HUES6 (cell line): ENCODE data around the gene GRID1.

Experiments used
- H3K27ac ChIP-seq: 2 replicates; pipeline ENCODE4 v1.7.0; 2013; ENCODE audit warnings: low read depth, mild to moderate bottlenecking, low read length, inconsistent platforms
- H3K27me3 ChIP-seq: 2 replicates; pipeline ENCODE4 v1.6.1; 2013; ENCODE audit warnings: low read length; ENCODE audit not compliant: control insufficient read depth, insufficient read depth
- H3K36me3 ChIP-seq: 2 replicates; pipeline ENCODE4 v1.6.1; 2013; ENCODE audit warnings: low read length; ENCODE audit not compliant: control insufficient read depth, insufficient read depth
- H3K4me1 ChIP-seq: 2 replicates; pipeline ENCODE4 v1.6.1; 2013; ENCODE audit warnings: low read length; ENCODE audit not compliant: control insufficient read depth, insufficient read depth
- H3K4me3 ChIP-seq: 2 replicates; pipeline ENCODE4 v1.5.1; 2013; ENCODE audit warnings: low read depth, low read length
- H3K9ac ChIP-seq: one replicate; pipeline ENCODE4 v1.6.1; 2013; ENCODE audit warnings: mild to moderate bottlenecking, low read length
- H3K9me3 ChIP-seq: 2 replicates; pipeline ENCODE4 v1.6.1; 2013; ENCODE audit warnings: low read depth, low read length; ENCODE audit not compliant: control insufficient read depth, insufficient read depth

The GRID1 gene

GRCh38 chr10:86152354-86152753 lies 214.2 kb downstream of the GRID1 start:
- Histone ChIP-seq H3K4me1 (no peaks in the 10 kb centered on the region), H3K27me3 (no peaks in the 10 kb centered on the region), H3K9me3 (no peaks in the 10 kb centered on the region), H3K4me3 (no peak overlapping the region), H3K9ac (no peak overlapping the region), H3K27ac (no peak overlapping the region), H3K36me3 (no peaks in the 10 kb centered on the region)

GRCh38 chr10:86151613-86152012 lies 215.0 kb downstream of the GRID1 start:
- no peak overlapping the region for H3K27ac ChIP-seq

GRCh38 chr10:86149257-86149656 lies 217.3 kb downstream of the GRID1 start:
- Histone ChIP-seq H3K9me3 (no peaks in the 10 kb centered on the region), H3K9ac (no peak overlapping the region), H3K4me1 (no peaks in the 10 kb centered on the region), H3K27me3 (no peaks in the 10 kb centered on the region), H3K36me3 (no peaks in the 10 kb centered on the region), H3K4me3 (no peak overlapping the region), H3K27ac (no peak overlapping the region)

More at GRCh38 chr10:86151613-86152012, 215.0 kb downstream of the GRID1 start:
- no peak overlapping the region for H3K4me3 ChIP-seq
- no peaks in the 10 kb centered on the region for H3K9me3 ChIP-seq
- no peaks in the 10 kb centered on the region for H3K4me1 ChIP-seq
- H3K36me3 ChIP-seq = no peaks in the 10 kb centered on the region
- no peaks in the 10 kb centered on the region for H3K27me3 ChIP-seq
- H3K9ac ChIP-seq = no peak overlapping the region

GRCh38 chr10:86148117-86148516 lies 218.5 kb downstream of the GRID1 start:
- Histone ChIP-seq H3K9me3 (no peaks in the 10 kb centered on the region), H3K27me3 (no peaks in the 10 kb centered on the region), H3K9ac (no peak overlapping the region), H3K4me1 (no peaks in the 10 kb centered on the region), H3K27ac (no peak overlapping the region), H3K4me3 (no peak overlapping the region), H3K36me3 (no peaks in the 10 kb centered on the region)

DNA sequence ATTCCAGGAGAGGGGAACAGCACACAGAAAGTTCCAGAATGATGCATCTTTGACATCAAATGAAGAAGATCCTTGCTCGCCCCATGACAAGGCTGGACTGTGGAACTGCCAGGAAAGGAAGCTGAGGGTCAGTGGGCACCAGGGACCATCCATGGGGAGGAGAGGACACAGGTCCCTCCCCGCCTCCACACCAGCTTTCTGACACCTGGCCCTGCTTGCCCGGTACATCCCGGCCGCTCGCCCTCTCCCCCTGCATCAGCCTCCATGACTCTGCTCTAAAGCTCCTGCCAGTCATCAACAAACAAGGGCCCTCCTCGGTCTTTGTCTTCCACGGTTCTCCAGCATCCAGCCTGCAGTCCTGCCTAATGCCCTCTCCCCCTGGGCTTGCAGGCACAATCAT lies 222.3 kb downstream of the GRID1 start:
- Histone ChIP-seq H3K4me1 (no peaks in the 10 kb centered on the region), H3K36me3 (no peaks in the 10 kb centered on the region), H3K27ac (no peak overlapping the region), H3K9me3 (no peaks in the 10 kb centered on the region), H3K4me3 (no peak overlapping the region), H3K27me3 (no peaks in the 10 kb centered on the region), H3K9ac (no peak overlapping the region)

GRCh38 chr10:86141896-86142295 lies 224.7 kb downstream of the GRID1 start:
- Histone ChIP-seq H3K9me3 (no peaks in the 10 kb centered on the region), H3K4me1 (0 out of 2 replicates have a peak, but pooled peaks cover 3% of the 10 kb centered on the region), H3K9ac (no peak overlapping the region), H3K36me3 (no peaks in the 10 kb centered on the region), H3K27me3 (no peaks in the 10 kb centered on the region), H3K27ac (no peak overlapping the region), H3K4me3 (no peak overlapping the region)

GRCh38 chr10:86139066-86139657 lies 227.4 kb downstream of the GRID1 start:
- Histone ChIP-seq H3K9me3 (no peaks in the 10 kb centered on the region), H3K4me1 (peaks cover 10% of the 10 kb centered on the region; the same call in 1 of the 2 replicates), H3K27ac (no peak overlapping the region), H3K4me3 (no peak overlapping the region), H3K27me3 (no peaks in the 10 kb centered on the region), H3K9ac (no peak overlapping the region), H3K36me3 (no peaks in the 10 kb centered on the region)

DNA sequence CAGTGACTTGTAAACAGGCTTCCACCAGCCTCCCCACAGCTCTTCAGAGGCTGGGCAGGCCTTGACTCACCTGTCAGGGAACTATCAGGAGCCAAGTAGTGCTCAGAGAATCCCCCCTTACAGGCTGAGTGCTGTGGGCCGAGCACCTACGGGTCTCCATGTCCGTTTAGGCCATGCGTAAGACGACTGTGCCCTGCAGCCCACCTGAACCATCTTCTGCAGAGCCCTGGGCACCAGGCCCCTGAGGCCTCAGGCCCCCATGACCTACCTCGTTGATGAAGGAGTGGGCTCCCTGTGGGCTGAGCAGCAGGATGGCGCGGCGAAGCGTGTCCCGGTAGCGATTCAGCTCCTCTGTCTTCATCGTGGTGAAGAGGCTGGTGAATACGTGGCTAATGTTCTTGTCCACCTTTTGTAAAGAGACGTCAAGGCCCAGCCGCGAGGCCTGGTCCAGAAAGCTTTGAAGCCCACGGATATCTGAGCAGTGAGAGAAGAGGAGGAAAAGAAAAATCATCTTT lies 228.0 kb downstream of the GRID1 start:
- Histone ChIP-seq H3K9me3 (no peaks in the 10 kb centered on the region), H3K36me3 (no peaks in the 10 kb centered on the region), H3K9ac (no peak overlapping the region), H3K4me3 (no peak overlapping the region), H3K27me3 (no peaks in the 10 kb centered on the region), H3K4me1 (peaks cover 10% of the 10 kb centered on the region; the same call in 1 of the 2 replicates), H3K27ac (no peak overlapping the region)

- Histone ChIP-seq H3K4me1 (peaks cover 10% of the 10 kb centered on the region; the same call in 1 of the 2 replicates), H3K27me3 (no peaks in the 10 kb centered on the region), H3K4me3 (no peak overlapping the region), H3K9ac (no peak overlapping the region), H3K9me3 (no peaks in the 10 kb centered on the region), H3K36me3 (no peaks in the 10 kb centered on the region), H3K27ac (no peak overlapping the region)
Observed at GRCh38 chr10:86137561-86137960, 229.0 kb downstream of the GRID1 start.

DNA sequence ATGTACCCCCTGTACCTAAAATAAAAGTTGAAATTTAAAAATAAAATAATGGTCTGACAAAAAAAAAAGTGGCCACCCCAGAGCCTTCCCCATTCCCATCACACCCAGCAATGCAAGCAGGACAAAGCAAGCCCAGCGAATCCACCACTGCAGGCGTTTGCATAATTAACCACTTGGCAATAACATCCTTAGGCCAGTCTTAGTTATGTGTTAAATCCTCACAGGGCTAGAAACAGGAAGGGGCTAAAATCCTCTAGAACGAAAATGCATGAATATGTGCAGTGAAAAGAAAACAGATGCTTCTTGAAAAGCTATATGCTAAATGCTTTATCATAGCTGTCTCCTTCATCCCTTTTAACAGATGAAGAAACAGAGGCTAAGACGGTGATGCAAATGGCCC lies 229.7 kb downstream of the GRID1 start:
- Histone ChIP-seq H3K27me3 (no peaks in the 10 kb centered on the region), H3K9ac (no peak overlapping the region), H3K4me3 (no peak overlapping the region), H3K9me3 (no peaks in the 10 kb centered on the region), H3K36me3 (no peaks in the 10 kb centered on the region), H3K27ac (no peak overlapping the region), H3K4me1 (peaks cover 10% of the 10 kb centered on the region; the same call in 1 of the 2 replicates)

DNA sequence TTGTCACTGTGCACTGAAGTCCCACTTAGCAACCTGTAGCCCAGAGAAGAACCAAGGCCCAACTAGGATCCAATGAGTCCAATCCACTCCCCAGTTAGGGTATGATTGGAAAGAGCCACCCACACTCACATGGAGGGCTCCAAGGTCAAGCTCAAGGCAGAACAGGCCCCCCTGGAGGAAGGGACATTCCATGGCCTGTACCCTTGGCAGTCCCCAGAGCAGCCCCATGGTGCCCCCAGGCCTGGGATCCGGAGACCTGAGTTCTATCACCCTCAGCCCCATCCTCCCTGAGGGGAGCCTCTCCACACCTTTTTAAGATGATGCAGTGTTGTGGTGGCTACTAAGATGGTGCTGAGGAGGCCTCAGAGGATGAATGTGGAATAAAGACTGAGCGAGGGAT lies 231.4 kb downstream of the GRID1 start:
- peaks cover 10% of the 10 kb centered on the region; the same call in 1 of the 2 replicates for H3K4me1 ChIP-seq
- H3K9ac ChIP-seq = no peak overlapping the region
- H3K9me3 ChIP-seq = peaks cover 6% of the 10 kb centered on the region; the same call in 1 of the 2 replicates
- no peak overlapping the region for H3K4me3 ChIP-seq
- no peaks in the 10 kb centered on the region for H3K36me3 ChIP-seq
- no peaks in the 10 kb centered on the region for H3K27me3 ChIP-seq
- no peak overlapping the region for H3K27ac ChIP-seq
